HUES64 (cell line): ENCODE measurements around the gene TDRD10.

Experiments
- H3K27ac ChIP-seq: 2 replicates; pipeline ENCODE4 v1.7.0; 2013; ENCODE audit warnings: low read depth, low read length, inconsistent platforms
- H3K27me3 ChIP-seq: 2 replicates; pipeline ENCODE4 v1.6.1; 2013; ENCODE audit warnings: mild to moderate bottlenecking, low read length; ENCODE audit not compliant: insufficient read depth
- H3K36me3 ChIP-seq: 2 replicates; pipeline ENCODE4 v1.6.1; 2013; ENCODE audit warnings: mild to moderate bottlenecking, low read length; ENCODE audit not compliant: insufficient read depth
- H3K4me1 ChIP-seq: 2 replicates; pipeline ENCODE4 v1.6.1; 2013; ENCODE audit warnings: mild to moderate bottlenecking, low read length, moderate library complexity; ENCODE audit not compliant: insufficient read depth
- H3K4me3 ChIP-seq: 2 replicates; pipeline ENCODE4 v1.5.1; 2013; ENCODE audit warnings: mild to moderate bottlenecking, low read length, moderate library complexity
- H3K9ac ChIP-seq: 2 replicates; pipeline ENCODE4 v1.6.1; 2013; ENCODE audit warnings: mild to moderate bottlenecking, low read depth, low read length
- H3K9me3 ChIP-seq: 2 replicates; pipeline ENCODE4 v1.6.1; 2013; ENCODE audit warnings: low read depth, low read length; ENCODE audit not compliant: insufficient read depth
- WGBS: fragments of 150-250, 120-280 bp; methylation state at CpG from one replicate; pipeline ENCODE4 v1.1.7; 2013; ENCODE audit warnings: missing lambda C conversion rate; 5-methylcytosine and 5-hydroxymethylcytosine counted together

Gene TDRD10

GRCh38 chr1:154466921-154467417 lies 35.0 kb upstream of the TDRD10 start:
- no peak overlapping the region for H3K27ac ChIP-seq
- no peaks in the 10 kb centered on the region for H3K27me3 ChIP-seq
- no peak overlapping the region for H3K9ac ChIP-seq
- no peaks in the 10 kb centered on the region for H3K9me3 ChIP-seq
- no peak overlapping the region for H3K4me3 ChIP-seq
- no peaks in the 10 kb centered on the region for H3K36me3 ChIP-seq
- peaks cover 14% of the 10 kb centered on the region; the same call in 1 of the 2 replicates for H3K4me1 ChIP-seq
- 56% methylated on average over 8 of the region's 8 CpGs for WGBS

DNA sequence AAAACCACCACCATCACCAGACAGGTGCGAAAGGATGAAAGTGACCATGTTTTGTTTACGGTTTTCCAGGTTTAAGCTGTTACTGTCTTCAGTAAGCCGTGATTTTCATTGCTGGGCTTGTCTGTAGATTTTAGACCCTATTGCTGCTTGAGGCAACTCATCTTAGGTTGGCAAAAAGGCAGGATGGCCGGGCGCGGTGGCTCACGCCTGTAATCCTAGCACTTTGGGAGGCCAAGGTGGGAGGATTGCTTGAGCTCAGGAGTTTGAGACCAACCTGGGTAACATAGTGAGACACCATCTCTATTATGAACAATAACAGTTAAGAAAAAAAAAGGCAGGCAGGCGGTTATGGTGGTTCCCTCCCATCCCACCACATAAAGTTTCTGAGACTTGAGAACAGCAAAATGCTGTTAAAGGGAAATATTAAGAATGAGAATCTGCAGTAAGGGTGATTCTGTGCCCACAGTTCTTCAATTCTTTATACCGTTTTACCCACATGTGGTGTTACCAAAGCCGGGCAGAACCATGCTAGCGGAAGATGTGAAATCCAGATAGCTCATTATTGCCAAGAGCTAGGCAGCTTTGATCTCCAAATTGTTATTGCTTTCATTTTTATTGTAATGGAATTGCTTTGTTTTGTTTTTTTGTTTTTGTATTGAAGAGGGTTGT lies 34.5 kb upstream of the TDRD10 start:
- Histone ChIP-seq H3K9ac (no peak overlapping the region), H3K9me3 (no peaks in the 10 kb centered on the region), H3K27me3 (no peaks in the 10 kb centered on the region), H3K4me3 (no peak overlapping the region), H3K4me1 (peaks cover 14% of the 10 kb centered on the region; the same call in 1 of the 2 replicates), H3K27ac (no peak overlapping the region), H3K36me3 (no peaks in the 10 kb centered on the region)
- 95% methylated on average over 10 of the region's 11 CpGs for WGBS

- H3K27ac ChIP-seq, result no peak overlapping the region
- no peaks in the 10 kb centered on the region for H3K36me3 ChIP-seq
- no peaks in the 10 kb centered on the region for H3K9me3 ChIP-seq
- H3K4me3 ChIP-seq, result no peak overlapping the region
- H3K27me3 ChIP-seq, result no peaks in the 10 kb centered on the region
- no peak overlapping the region for H3K9ac ChIP-seq
- peaks cover 8% of the 10 kb centered on the region; the same call in 1 of the 2 replicates for H3K4me1 ChIP-seq
- 83% methylated on average over 12 of the region's 12 CpGs for WGBS
These were observed 33.3 kb upstream of the TDRD10 start for GRCh38 chr1:154468535-154469250.

DNA sequence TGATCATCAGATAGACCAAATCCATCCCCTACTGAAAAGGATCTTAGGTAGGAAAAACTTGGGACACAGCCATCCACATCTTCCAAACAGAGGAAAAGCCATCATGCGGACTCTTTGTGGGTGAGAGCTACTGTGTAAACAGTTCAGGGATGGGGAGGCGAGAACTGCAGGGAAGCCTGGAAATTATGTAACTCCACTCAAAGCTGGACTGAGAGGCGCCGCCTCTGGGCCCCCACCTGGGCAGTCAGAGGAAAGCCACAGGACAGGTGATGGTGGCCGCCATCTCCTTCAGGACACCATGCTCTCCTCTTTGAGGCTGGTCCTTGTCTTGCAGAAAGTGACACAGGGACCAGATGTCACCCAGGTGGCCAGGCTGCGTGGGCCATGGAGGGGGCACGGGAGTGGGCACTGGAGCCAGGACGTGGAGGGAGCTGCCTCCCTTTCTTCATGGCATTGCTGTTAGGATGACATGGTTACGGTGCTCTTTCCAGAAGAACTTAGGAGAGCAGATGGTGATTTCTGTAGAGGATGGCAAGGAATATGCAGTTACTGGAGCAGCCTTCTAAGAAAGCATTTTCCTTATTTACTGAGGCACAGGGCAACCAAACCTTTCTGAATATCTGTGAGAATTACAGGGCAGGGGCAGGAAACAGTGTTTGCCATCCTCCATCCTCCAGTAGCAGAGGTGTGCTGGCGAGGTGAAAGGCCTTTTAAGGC lies 32.0 kb upstream of the TDRD10 start:
- no peaks in the 10 kb centered on the region for H3K9me3 ChIP-seq
- peaks cover 7% of the 10 kb centered on the region; the same call in 1 of the 2 replicates for H3K4me1 ChIP-seq
- H3K9ac ChIP-seq, result no peak overlapping the region
- H3K27ac ChIP-seq, result no peak overlapping the region
- H3K36me3 ChIP-seq, result no peaks in the 10 kb centered on the region
- H3K4me3 ChIP-seq, result no peak overlapping the region
- 93% methylated on average over 10 of the region's 10 CpGs for WGBS
- H3K27me3 ChIP-seq, result no peaks in the 10 kb centered on the region

GRCh38 chr1:154471304-154471703 lies 30.7 kb upstream of the TDRD10 start:
- Histone ChIP-seq H3K27ac (no peak overlapping the region), H3K27me3 (no peaks in the 10 kb centered on the region), H3K36me3 (no peaks in the 10 kb centered on the region), H3K4me3 (no peak overlapping the region), H3K9ac (no peak overlapping the region), H3K9me3 (no peaks in the 10 kb centered on the region), H3K4me1 (0 out of 2 replicates have a peak, but pooled peaks cover 3% of the 10 kb centered on the region)
- 98% methylated on average over 2 of the region's 2 CpGs for WGBS

DNA sequence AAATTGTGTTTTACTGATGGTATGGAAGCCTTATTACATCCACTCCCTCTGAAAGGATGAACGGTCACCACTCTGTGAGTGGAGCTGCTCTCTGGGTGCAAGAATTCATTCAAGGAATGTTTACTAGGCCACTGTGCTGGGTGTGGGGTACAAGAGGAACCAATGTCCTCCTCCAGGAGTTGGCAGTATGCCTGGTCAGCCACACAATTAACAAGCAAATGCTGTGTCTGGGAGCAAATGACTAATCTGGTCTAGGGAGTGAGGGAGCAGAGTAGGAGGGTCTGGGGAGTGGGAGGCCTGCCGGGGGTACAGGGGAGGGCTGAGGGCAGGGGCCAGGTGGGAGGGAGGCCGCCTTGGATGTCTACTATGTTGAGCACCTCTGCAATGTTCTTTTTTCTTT lies 27.2 kb upstream of the TDRD10 start:
- Histone ChIP-seq H3K27me3 (no peaks in the 10 kb centered on the region), H3K9me3 (no peaks in the 10 kb centered on the region), H3K9ac (no peak overlapping the region), H3K36me3 (no peaks in the 10 kb centered on the region), H3K27ac (no peak overlapping the region), H3K4me3 (no peak overlapping the region), H3K4me1 (no peaks in the 10 kb centered on the region)
- 86% methylated on average over 3 of the region's 3 CpGs for WGBS

DNA sequence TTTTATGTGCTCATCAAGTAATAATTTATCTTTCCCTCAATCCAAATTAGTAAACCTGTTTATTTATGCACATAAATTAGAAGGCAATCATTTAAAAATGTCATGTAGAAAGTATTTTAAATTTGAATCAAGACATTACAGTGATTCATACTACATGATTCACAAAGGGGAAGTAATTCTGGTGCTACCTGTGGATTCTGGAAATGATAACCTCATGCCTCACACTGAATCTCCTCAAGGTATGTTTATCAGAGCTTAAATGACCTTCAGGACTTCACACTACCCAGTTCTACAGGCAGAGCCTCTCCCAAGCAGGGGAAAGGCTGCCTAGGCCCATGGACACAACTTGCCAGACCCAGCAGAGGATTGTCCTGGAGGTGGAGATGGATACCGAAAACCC lies 25.2 kb upstream of the TDRD10 start:
- no peaks in the 10 kb centered on the region for H3K27me3 ChIP-seq
- 94% methylated on average over 1 of the region's 1 CpG for WGBS

DNA sequence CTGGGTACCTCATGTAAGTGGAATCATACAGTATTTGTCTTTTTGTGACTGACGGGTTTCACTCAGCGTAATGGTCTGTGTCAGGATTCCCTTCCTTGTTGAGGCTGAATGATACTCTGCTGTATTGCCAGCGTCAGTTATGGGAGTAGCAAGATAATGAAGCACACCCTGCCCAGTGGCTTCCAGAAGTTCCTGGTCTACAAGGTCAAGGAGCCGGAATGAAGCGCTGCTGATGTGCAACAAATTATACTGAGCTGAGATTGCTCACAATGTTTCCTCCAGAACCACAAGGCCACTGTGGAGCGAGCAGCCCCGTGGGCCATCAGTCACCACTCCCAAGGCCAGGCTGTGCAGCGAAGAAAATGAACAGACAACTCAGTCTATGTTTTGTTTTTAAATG lies 24.0 kb upstream of the TDRD10 start:
- H3K36me3 ChIP-seq, result no peaks in the 10 kb centered on the region
- H3K4me3 ChIP-seq, result no peak overlapping the region
- H3K27ac ChIP-seq, result no peak overlapping the region
- H3K4me1 ChIP-seq, result no peaks in the 10 kb centered on the region
- H3K9ac ChIP-seq, result no peak overlapping the region
- no peaks in the 10 kb centered on the region for H3K9me3 ChIP-seq
- WGBS, result 94% methylated on average over 8 of the region's 8 CpGs
- H3K27me3 ChIP-seq, result no peaks in the 10 kb centered on the region

More for the DNA sequence above, 25.2 kb upstream of the TDRD10 start:
- no peak overlapping the region for H3K9ac ChIP-seq
- H3K9me3 ChIP-seq, result no peaks in the 10 kb centered on the region
- no peak overlapping the region for H3K27ac ChIP-seq
- H3K4me1 ChIP-seq, result no peaks in the 10 kb centered on the region
- no peaks in the 10 kb centered on the region for H3K36me3 ChIP-seq
- H3K4me3 ChIP-seq, result no peak overlapping the region

GRCh38 chr1:154478639-154479038 lies 23.4 kb upstream of the TDRD10 start:
- Histone ChIP-seq H3K9me3 (no peaks in the 10 kb centered on the region), H3K4me3 (no peak overlapping the region), H3K9ac (no peak overlapping the region), H3K36me3 (no peaks in the 10 kb centered on the region), H3K27me3 (no peaks in the 10 kb centered on the region), H3K27ac (no peak overlapping the region), H3K4me1 (no peaks in the 10 kb centered on the region)
- 77% methylated on average over 5 of the region's 5 CpGs for WGBS

- no peaks in the 10 kb centered on the region for H3K4me1 ChIP-seq
- H3K27me3 ChIP-seq, result no peaks in the 10 kb centered on the region
- WGBS, result 44% methylated on average over 9 of the region's 9 CpGs
- no peaks in the 10 kb centered on the region for H3K36me3 ChIP-seq
- H3K9ac ChIP-seq, result no peak overlapping the region
- H3K27ac ChIP-seq, result no peak overlapping the region
- no peaks in the 10 kb centered on the region for H3K9me3 ChIP-seq
- H3K4me3 ChIP-seq, result no peak overlapping the region
These were observed 22.1 kb upstream of the TDRD10 start for GRCh38 chr1:154479764-154480421.

DNA sequence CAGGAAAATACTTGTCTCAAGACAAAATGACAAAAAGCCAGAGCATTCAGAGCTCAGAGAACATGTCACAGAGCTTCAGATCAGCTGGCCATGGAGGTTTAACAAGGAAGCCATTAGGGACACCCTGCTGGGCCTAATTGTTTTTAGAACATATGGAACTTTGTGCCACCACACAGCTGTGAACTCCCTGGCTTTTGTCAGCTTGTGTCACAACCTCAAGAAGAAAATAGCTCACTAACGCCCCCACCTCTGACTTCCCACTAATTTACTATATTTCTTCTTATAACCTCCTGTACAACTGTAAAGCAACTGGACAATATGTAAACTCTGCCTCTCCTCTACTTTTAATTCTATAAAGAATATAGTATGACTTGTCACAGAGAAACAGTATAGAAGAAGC lies 21.0 kb upstream of the TDRD10 start:
- Histone ChIP-seq H3K4me1 (no peaks in the 10 kb centered on the region), H3K9me3 (no peaks in the 10 kb centered on the region), H3K4me3 (no peak overlapping the region), H3K9ac (no peak overlapping the region), H3K36me3 (no peaks in the 10 kb centered on the region), H3K27ac (no peak overlapping the region), H3K27me3 (no peaks in the 10 kb centered on the region)
- 22% methylated on average over 1 of the region's 1 CpG for WGBS
